HPDE6-E6E7 (cell line): Measurements from ENCODE around the gene NUP54.

Experiments
- DNase-seq: peaks from one replicate; pipeline ENCODE4 v3.0.0; 2011; ENCODE audit warnings: missing footprints; ENCODE audit errors: extremely low spot score

Gene NUP54

GRCh38 chr4:76067652-76068286 lies 80.4 kb downstream of the NUP54 start:
- peak; percentile 58 for DNase-seq

GRCh38 chr4:76066546-76066945 lies 81.7 kb downstream of the NUP54 start:
- no peak for DNase-seq
